IMR-90 (cell line): ENCODE results near the gene NFX1. TPM values are rescaled to one million over a fixed set of nuclear protein-coding genes. Genes with fewer than 3 reads are reported as not detected.
A peak's percentile ranks its signal among the peaks of the same experiment; 100 is the strongest.

Source experiments
- ATAC-seq: fragments of 200-7000 bp; cut with Tn5 transposase; 2 replicates; pipeline ENCODE4 v1.9.1; 2020; ENCODE audit warnings: low read depth, mild to moderate bottlenecking, moderate library complexity
- BruUV-seq: library from RNA; stranded (reverse); fragments of 400-500 nt; replicated peaks from 2 replicates; lab custom pipeline; 2021; lab: Mats Ljungman, UMichigan
- CTCF ChIA-PET: fragments of 300-600 bp; formaldehyde crosslinking; extraction: SDS; loops from one replicate; lab custom pipeline; 2021; ENCODE audit warnings: antibody characterized with exemption; lab: Yijun Ruan, JAX
- POLR2A ChIA-PET: fragments of 300-600 bp; sonication (Branson Sonifier 250); formaldehyde crosslinking; loops from one replicate; lab custom pipeline; 2022; ENCODE audit warnings: antibody characterized with exemption; ENCODE audit not compliant: unreplicated experiment; lab: Charles Lee
- DNase-seq: peaks from one replicate; pipeline ENCODE4 v3.0.0; 2013
- H2AFZ ChIP-seq: replicated peaks from 2 replicates; pipeline ENCODE3; 2013; ENCODE audit warnings: low read length, mild to moderate bottlenecking; ENCODE audit not compliant: poor library complexity
- H2AK5ac ChIP-seq: 2 replicates; pipeline ENCODE4 v1.6.1; 2013; ENCODE audit warnings: low read depth, low read length, inconsistent platforms
- H2AK9ac ChIP-seq: replicated peaks from 2 replicates; pipeline ENCODE3; 2013; ENCODE audit warnings: mild to moderate bottlenecking, low read depth, low read length, moderate library complexity; ENCODE audit not compliant: poor library complexity
- H2BK120ac ChIP-seq: 2 replicates; pipeline ENCODE4 v1.6.1; 2013; ENCODE audit warnings: low read depth, low read length, inconsistent platforms
- H2BK15ac ChIP-seq: 3 replicates; pipeline ENCODE4 v1.6.1; 2013; ENCODE audit warnings: low read depth, low read length, inconsistent platforms
- H2BK20ac ChIP-seq: 2 replicates; pipeline ENCODE4 v1.6.1; 2013; ENCODE audit warnings: low read depth, mild to moderate bottlenecking, inconsistent platforms, low read length, moderate library complexity
- H2BK5ac ChIP-seq: 2 replicates; pipeline ENCODE4 v1.6.1; 2013; ENCODE audit warnings: mild to moderate bottlenecking, low read depth, low read length, inconsistent platforms; ENCODE audit not compliant: poor library complexity, severe bottlenecking
- H3K14ac ChIP-seq: replicated peaks from 2 replicates; pipeline ENCODE4 v1.6.1; 2013; ENCODE audit warnings: low read depth, low read length, inconsistent platforms
- H3K18ac ChIP-seq: 2 replicates; pipeline ENCODE4 v1.6.1; 2013; ENCODE audit warnings: low read depth, low read length, control low read depth
- H3K23ac ChIP-seq: 2 replicates; pipeline ENCODE4 v1.6.1; 2013; ENCODE audit warnings: low read depth, low read length, inconsistent platforms
- H3K27ac ChIP-seq: 2 replicates; pipeline ENCODE4 v1.5.1; 2013; ENCODE audit warnings: mild to moderate bottlenecking, control low read depth, low read length; ENCODE audit not compliant: insufficient read depth
- H3K27me3 ChIP-seq: 2 replicates; pipeline ENCODE4 v1.6.1; 2013; ENCODE audit warnings: low read length; ENCODE audit not compliant: control insufficient read depth, insufficient read depth
- H3K36me3 ChIP-seq: 2 replicates; pipeline ENCODE4 v1.6.1; 2013; ENCODE audit warnings: low read length, mixed read lengths; ENCODE audit not compliant: control insufficient read depth, insufficient read depth
- H3K4ac ChIP-seq: 2 replicates; pipeline ENCODE4 v1.6.1; 2013; ENCODE audit warnings: low read depth, low read length, inconsistent platforms
- H3K4me1 ChIP-seq: 2 replicates; pipeline ENCODE4 v1.6.1; 2013; ENCODE audit warnings: low read length, mixed read lengths; ENCODE audit not compliant: control insufficient read depth, insufficient read depth
- H3K4me2 ChIP-seq: 2 replicates; pipeline ENCODE4 v1.6.1; 2013; ENCODE audit warnings: low read depth, mild to moderate bottlenecking, control low read depth, low read length, moderate library complexity
- H3K4me3 ChIP-seq: 2 replicates; pipeline ENCODE4 v1.5.1; 2013; ENCODE audit warnings: low read depth, mild to moderate bottlenecking, control low read depth, low read length, moderate library complexity; ENCODE audit not compliant: insufficient read depth
- H3K56ac ChIP-seq: 2 replicates; pipeline ENCODE4 v1.6.1; 2013; ENCODE audit warnings: low read length, inconsistent platforms; ENCODE audit not compliant: insufficient read depth; ENCODE audit errors: extremely low read depth
- H3K79me1 ChIP-seq, 2 experiments: 2 replicates each; pipeline ENCODE4 v1.6.1; 2013; ENCODE audit warnings: low read length in 2 of 2, inconsistent platforms in 1 of 2, low read depth in 1 of 2
- H3K9ac ChIP-seq: 2 replicates; pipeline ENCODE4 v1.6.1; 2013; ENCODE audit warnings: low read depth, low read length, control low read depth
- H3K9me1 ChIP-seq: 2 replicates; pipeline ENCODE4 v1.6.1; 2013; ENCODE audit warnings: low read length, inconsistent platforms; ENCODE audit not compliant: insufficient read depth
- H3K9me3 ChIP-seq: 2 replicates; pipeline ENCODE4 v1.6.1; 2013; ENCODE audit warnings: low read length; ENCODE audit not compliant: control insufficient read depth, insufficient read depth
- H4K20me1 ChIP-seq: 2 replicates; pipeline ENCODE4 v1.6.1; 2013; ENCODE audit warnings: low read length, inconsistent platforms; ENCODE audit not compliant: insufficient read depth
- H4K5ac ChIP-seq: 2 replicates; pipeline ENCODE4 v1.6.1; 2013; ENCODE audit warnings: mild to moderate bottlenecking, low read depth, low read length, control low read depth
- H4K8ac ChIP-seq, 2 experiments: 2 replicates each; pipeline ENCODE4 v1.6.1; 2013; ENCODE audit warnings: low read depth in 2 of 2, low read length in 2 of 2, control low read depth in 1 of 2, inconsistent platforms in 1 of 2
- H4K91ac ChIP-seq: 2 replicates; pipeline ENCODE4 v1.6.1; 2013; ENCODE audit warnings: low read depth, low read length, inconsistent platforms; ENCODE audit not compliant: insufficient read depth
- MXI1 ChIP-seq: IDR thresholded peaks from 2 replicates; pipeline ENCODE4 v1.6.1; 2012; ENCODE audit warnings: low read depth, mild to moderate bottlenecking, low read length, moderate library complexity, borderline replicate concordance
- POLR2A ChIP-seq: IDR thresholded peaks from 2 replicates; pipeline ENCODE4 v1.6.1; 2012; ENCODE audit warnings: mild to moderate bottlenecking, low read depth, low read length
- WGBS, 2 experiments: methylation state at CpG; one replicate each; pipeline versions ENCODE4 v1.1.5 to v1.1.7; 2013; ENCODE audit warnings: missing lambda C conversion rate in 2 of 2; ENCODE audit not compliant: insufficient read length in 1 of 2; ENCODE audit errors: extremely low coverage in 2 of 2; 5-methylcytosine and 5-hydroxymethylcytosine counted together
- dilution Hi-C: fragments of 300-500 bp; cut with HindIII; formaldehyde crosslinking; loops from one replicate; pipeline ENCODE4 v1.14.3; 2018; ENCODE audit warnings: low sequenced_read_pairs; ENCODE audit not compliant: unreplicated experiment
- in situ Hi-C: fragments of 300-500 bp; cut with MboI; formaldehyde crosslinking; loops from 3 replicates; pipeline ENCODE4 v1.14.3; 2019; ENCODE audit warnings: low sequenced_read_pairs, inconsistent platforms, mixed read lengths
- intact Hi-C: fragments of 100-400 bp; cut with micrococcal nuclease; formaldehyde crosslinking; loops from 2 replicates; pipeline ENCODE4 v1.10.0; 2022
- polyA plus RNA-seq, 3 experiments: library from polyadenylated mRNA; depleted of rRNA; stranded (reverse); fragments of >200 nt; gene quantifications; 2 replicates each; pipeline ENCODE4 v1.2.3, GENCODE V29; 2012; ENCODE audit warnings: low replicate concordance in 1 of 3
- total RNA-seq: library from RNA; depleted of rRNA; stranded (reverse); fragments of >200 nt; gene quantifications from 2 replicates; pipeline ENCODE4 v1.2.3, GENCODE V29; 2012

The NFX1 gene
- total and polyA plus RNA-seq, 2 of the 4 experiments (the other 2 are of a cell fraction): 27.0 to 36.0 TPM

DNA sequence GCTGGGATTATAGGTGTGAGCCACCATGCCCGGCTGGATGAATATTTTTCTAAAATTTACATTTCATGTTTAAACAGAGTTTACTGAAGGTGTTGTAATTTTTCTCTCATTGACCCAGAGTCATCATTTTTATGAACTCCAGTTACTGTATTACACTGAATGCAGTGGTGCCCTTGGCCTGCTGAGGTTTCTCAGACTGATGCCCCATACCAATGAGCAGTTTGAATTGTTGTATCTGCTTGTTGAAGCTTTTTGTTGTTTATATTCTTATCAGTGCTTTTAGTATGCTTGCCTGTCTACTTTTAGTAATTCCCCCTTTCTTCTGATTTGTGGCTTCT is 29.9 kb downstream of the NFX1 start:
- Histone ChIP-seq H4K91ac (peak overlapping the region; percentile 75), H3K27me3 (no peaks in the 10 kb centered on the region), H2AK5ac (peak overlapping the region; percentile 88), H3K9ac (no peak overlapping the region), H2BK120ac (peak overlapping the region; percentile 90), H3K4me2 (peak overlapping the region; percentile 59), H3K23ac (peak overlapping the region; percentile 46; the same call in 1 of the 2 replicates), H3K36me3 (peaks cover 34% of the 10 kb centered on the region), H2BK5ac (peak overlapping the region; percentile 100), H2AK9ac (no peak overlapping the region), H2BK20ac (peak overlapping the region; percentile 89; the same call in 1 of the 2 replicates), H3K27ac (peak overlapping the region; percentile 96), H4K5ac (peak overlapping the region; percentile 73), H3K9me3 (no peaks in the 10 kb centered on the region), H3K56ac (peak overlapping the region; percentile 52; the same call in 1 of the 2 replicates), H3K18ac (peak overlapping the region; percentile 99; the same call in 1 of the 2 replicates), H3K4me3 (no peak overlapping the region), H3K14ac (peak overlapping the region; percentile 66; the same call in 1 of the 2 replicates), H4K8ac (peak overlapping the region in 1 of 2 experiments; percentile 94; a peak in 3 of 4 replicates), H4K20me1 (no peaks in the 10 kb centered on the region; the same call in 1 of the 2 replicates), H3K9me1 (peaks cover 8% of the 10 kb centered on the region), H3K79me1 (peaks cover 25 to 32% of the 10 kb centered on the region in 2 experiments), H3K4me1 (peaks cover 24% of the 10 kb centered on the region), H2AFZ (no peak overlapping the region), H2BK15ac (peak overlapping the region; percentile 16; the same call in 1 of the 3 replicates), H3K4ac (peak overlapping the region; percentile 83)
- no CpG with 5 or more reads among the region's 1 CpG for WGBS, 2 experiments
- intact Hi-C loops (loop anchor here (5.0 kb wide), 1 partner anchor 37 kb away; no protein-coding TSS in a partner anchor), dilution Hi-C loops (no loop called here), in situ Hi-C loops (no loop called here)
- no peak for ATAC-seq
- BruUV-seq: no TSS peak
- ChIA-PET CTCF (interaction anchor here (1.7 kb wide), 1 partner anchor 11 kb away, joined by 5 read pairs; no protein-coding TSS in a partner anchor), POLR2A (interaction anchor here (0.6 kb wide), 1 partner anchor 17 kb away, joined by 13 read pairs; no protein-coding TSS in a partner anchor)
- no peak for TF ChIP-seq MXI1
- TF ChIP-seq POLR2A: 0 out of 2 replicates have a peak, but pooled peaks have one; percentile 20
- no peak for DNase-seq
